CD4-positive, alpha-beta T cell treated with Interferon alpha-2 for 1 hour (primary cell): ENCODE measurements around the gene ACSL6.

Experiments used
- DNase-seq, 2 donors: peaks; one replicate each; pipeline ENCODE4 v3.0.0-alpha.2; 2020 to 2022

ACSL6 gene

GRCh38 chr5:132011622-132012343 lies at the start of gene ACSL6:
TSS of gene ACSL6 (minus strand) at chr5:132011658. CDS start at chr5:132011553, 105 bp downstream.
- peak; percentile 6 to 58 for DNase-seq

GRCh38 chr5:132060501-132061161 lies 49.2 kb upstream of the ACSL6 start, which contains the start of gene IL3:
TSS of gene IL3 (plus strand) at chr5:132060655. CDS start at chr5:132060707, 52 bp downstream.
- DNase-seq = no peak

- no peak for DNase-seq
Observed at GRCh38 chr5:132059696-132060500, 48.4 kb upstream of the ACSL6 start.

- DNase-seq = peak in 1 of 2 donors; percentile 56
Observed at GRCh38 chr5:132059043-132059695, 47.7 kb upstream of the ACSL6 start.

- no peak for DNase-seq
Observed at GRCh38 chr5:132058646-132059042, 47.2 kb upstream of the ACSL6 start.

- no peak for DNase-seq
Observed at GRCh38 chr5:132057498-132058255, 46.2 kb upstream of the ACSL6 start.

GRCh38 chr5:132056610-132057497 lies 45.4 kb upstream of the ACSL6 start:
- DNase-seq = no peak

GRCh38 chr5:132055808-132056609 lies 44.6 kb upstream of the ACSL6 start:
- DNase-seq = peak; percentile 56 to 77

GRCh38 chr5:132055441-132055807 lies 44.0 kb upstream of the ACSL6 start:
- no peak for DNase-seq

- DNase-seq = no peak
Observed at GRCh38 chr5:132054697-132055440, 43.4 kb upstream of the ACSL6 start.

GRCh38 chr5:132054031-132054696 lies 42.7 kb upstream of the ACSL6 start:
- DNase-seq = no peak

- no peak for DNase-seq
Observed at GRCh38 chr5:132053483-132053882, 42.0 kb upstream of the ACSL6 start.

- DNase-seq = no peak
Observed at GRCh38 chr5:132052520-132052919, 41.1 kb upstream of the ACSL6 start.

- no peak for DNase-seq
Observed at GRCh38 chr5:132050661-132051552, 39.4 kb upstream of the ACSL6 start.

GRCh38 chr5:132050136-132050535 lies 38.7 kb upstream of the ACSL6 start:
- no peak for DNase-seq

- DNase-seq = no peak
Observed at GRCh38 chr5:132049559-132049958, 38.1 kb upstream of the ACSL6 start.

GRCh38 chr5:132049093-132049492 lies 37.6 kb upstream of the ACSL6 start:
- DNase-seq = no peak

GRCh38 chr5:132046880-132047299 lies 35.4 kb upstream of the ACSL6 start:
- no peak for DNase-seq
